HL-60 (cell line): ENCODE measurements around the gene ZNF341.

Experiments
- CTCF ChIP-seq: IDR thresholded peaks from one replicate; pipeline ENCODE4 v1.5.1; 2011; ENCODE audit warnings: low read length, control low read depth, inconsistent platforms; ENCODE audit not compliant: insufficient read depth
- POLR2AphosphoS5 ChIP-seq: IDR thresholded peaks from 2 replicates; pipeline ENCODE4 v1.6.1; 2012; ENCODE audit warnings: low read depth
- REST ChIP-seq: IDR thresholded peaks from 2 replicates; pipeline ENCODE4 v1.6.1; 2012; ENCODE audit warnings: low read depth; ENCODE audit not compliant: insufficient replicate concordance
- SPI1 ChIP-seq: IDR thresholded peaks from 2 replicates; pipeline ENCODE4 v1.6.1; 2012; ENCODE audit warnings: low read depth, mild to moderate bottlenecking, borderline replicate concordance

GRCh38 chr20:33828326-33828844 lies 96.6 kb downstream of the ZNF341 start:
- no peak for TF ChIP-seq CTCF
- TF ChIP-seq POLR2AphosphoS5, result no peak
- no peak for TF ChIP-seq REST
- TF ChIP-seq SPI1, result no peak
